ENCODE data around the gene RFX3. TPM values are rescaled to one million over a fixed set of nuclear protein-coding genes. Genes with fewer than 3 reads are reported as not detected.

Gene RFX3
- total RNA-seq, 1 donor from 2014 or later: 12.1 TPM

DNA sequence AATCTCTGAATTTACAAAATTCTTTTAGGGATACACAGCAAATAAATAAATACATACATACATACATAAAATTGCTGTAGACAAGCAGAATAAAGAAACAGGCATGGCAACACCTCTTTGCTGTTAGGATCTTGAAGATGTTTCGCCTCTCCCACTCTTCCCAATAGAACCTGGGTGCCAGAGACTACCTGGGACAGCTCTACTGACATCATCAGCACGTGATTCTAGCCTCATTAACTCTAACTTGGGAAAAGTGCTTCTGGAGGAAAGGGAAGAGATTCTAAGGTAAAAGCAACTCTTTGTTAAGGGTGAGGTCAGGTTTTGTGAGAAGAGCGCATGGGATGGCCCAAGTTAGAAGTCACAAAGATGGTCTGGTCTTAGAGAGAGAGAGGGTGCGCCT is 339.1 kb downstream of the RFX3 start:
- Histone ChIP-seq H3K4me3 (ENCODE audit: insufficient read depth, low read depth, low read length) (no peak overlapping the region), H3K36me3 (ENCODE audit: insufficient read depth, low read length) (no peaks in the 10 kb centered on the region), H3K4me1 (ENCODE audit: insufficient read depth, low read length) (no peaks in the 10 kb centered on the region), H3K27ac (ENCODE audit: low read depth, low read length) (no peak overlapping the region), H4K20me1 (ENCODE audit: insufficient read depth, low read length) (no peaks in the 10 kb centered on the region), H3K9me3 (ENCODE audit: insufficient read depth, low read depth, low read length) (no peaks in the 10 kb centered on the region), H3K27me3 (ENCODE audit: insufficient read depth, low read length) (peaks cover 12% of the 10 kb centered on the region), H3K4me2 (ENCODE audit: low read length) (no peak overlapping the region), H2AFZ (ENCODE audit: low read depth, low read length) (no peak overlapping the region), H3K9ac (ENCODE audit: low read length) (no peak overlapping the region), H3K79me2 (ENCODE audit: insufficient read depth, low read length) (no peaks in the 10 kb centered on the region)
- H3K36me3 Mint-ChIP-seq (ENCODE audit: low read depth, unreplicated experiment): no peaks in the 10 kb centered on the region
- TF ChIP-seq EZH2 (IDR thresholded peaks at IDR 0.05; ENCODE audit: insufficient read depth, low read length): no peak
- TF ChIP-seq, protein P1, sequence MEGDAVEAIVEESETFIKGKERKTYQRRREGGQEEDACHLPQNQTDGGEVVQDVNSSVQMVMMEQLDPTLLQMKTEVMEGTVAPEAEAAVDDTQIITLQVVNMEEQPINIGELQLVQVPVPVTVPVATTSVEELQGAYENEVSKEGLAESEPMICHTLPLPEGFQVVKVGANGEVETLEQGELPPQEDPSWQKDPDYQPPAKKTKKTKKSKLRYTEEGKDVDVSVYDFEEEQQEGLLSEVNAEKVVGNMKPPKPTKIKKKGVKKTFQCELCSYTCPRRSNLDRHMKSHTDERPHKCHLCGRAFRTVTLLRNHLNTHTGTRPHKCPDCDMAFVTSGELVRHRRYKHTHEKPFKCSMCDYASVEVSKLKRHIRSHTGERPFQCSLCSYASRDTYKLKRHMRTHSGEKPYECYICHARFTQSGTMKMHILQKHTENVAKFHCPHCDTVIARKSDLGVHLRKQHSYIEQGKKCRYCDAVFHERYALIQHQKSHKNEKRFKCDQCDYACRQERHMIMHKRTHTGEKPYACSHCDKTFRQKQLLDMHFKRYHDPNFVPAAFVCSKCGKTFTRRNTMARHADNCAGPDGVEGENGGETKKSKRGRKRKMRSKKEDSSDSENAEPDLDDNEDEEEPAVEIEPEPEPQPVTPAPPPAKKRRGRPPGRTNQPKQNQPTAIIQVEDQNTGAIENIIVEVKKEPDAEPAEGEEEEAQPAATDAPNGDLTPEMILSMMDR (IDR thresholded peaks at IDR 0.05; ENCODE audit: insufficient read depth, low read depth, low read length): no peak
- H3K27ac Mint-ChIP-seq (ENCODE audit: unreplicated experiment): no peak overlapping the region
- H3K9me3 Mint-ChIP-seq (ENCODE audit: unreplicated experiment): peaks cover 4% of the 10 kb centered on the region
- DNase-seq (ENCODE audit: low read depth): no peak
- no peaks in the 10 kb centered on the region for H3K4me1 Mint-ChIP-seq (ENCODE audit: low read depth, unreplicated experiment)
- H3K27me3 Mint-ChIP-seq (ENCODE audit: low read depth, unreplicated experiment): peaks cover 29% of the 10 kb centered on the region
- no peak overlapping the region for H3K4me3 Mint-ChIP-seq (ENCODE audit: unreplicated experiment)
- FAIRE-seq: no peak

DNA sequence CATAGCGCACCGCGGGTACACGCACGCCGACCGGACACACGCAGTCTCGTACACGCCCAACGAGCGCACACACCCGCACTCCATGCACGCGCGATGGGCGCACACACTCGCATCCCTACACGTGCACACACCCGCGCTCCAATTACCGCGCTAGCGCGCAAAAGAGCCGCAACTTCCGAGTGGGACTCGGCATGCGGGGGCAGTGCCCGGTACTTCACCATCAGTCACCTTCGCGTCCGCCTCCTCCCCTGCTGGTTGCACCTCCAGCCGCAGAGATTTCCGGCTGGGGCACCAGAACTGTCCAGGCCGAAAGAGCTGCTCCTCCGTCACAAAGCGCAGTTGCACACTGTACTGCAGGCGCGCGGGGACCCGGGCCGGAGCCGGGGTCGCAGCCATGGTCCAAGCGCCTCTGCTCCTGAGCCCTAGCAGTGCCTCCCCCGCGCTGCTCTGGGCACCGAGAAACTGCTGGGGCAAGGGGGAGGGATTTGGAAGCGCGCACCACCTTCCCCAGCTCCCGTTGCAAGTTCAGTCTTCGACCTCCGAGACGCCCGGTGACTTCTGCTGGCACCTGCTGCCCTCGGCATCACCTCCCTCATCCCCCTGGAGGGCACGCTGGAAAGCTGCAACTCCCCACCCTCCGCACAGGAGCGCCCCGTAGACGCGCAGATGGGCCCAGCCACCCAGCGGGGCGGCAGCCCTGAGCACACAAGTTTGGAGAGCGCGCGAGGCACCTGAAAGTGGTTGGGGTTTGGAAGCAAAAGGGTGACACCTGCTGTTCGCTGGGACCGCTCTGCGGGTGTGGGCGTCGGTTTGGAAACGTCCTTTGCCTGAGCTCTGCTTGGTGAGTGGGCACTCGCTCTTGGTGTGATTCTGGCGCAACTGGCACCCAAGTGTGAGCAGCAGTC is 344.5 kb downstream of the RFX3 start:
- Mint-ChIP-seq H3K36me3 (ENCODE audit: low read depth, unreplicated experiment) (no peaks in the 10 kb centered on the region), H3K27ac (ENCODE audit: unreplicated experiment) (no peak overlapping the region), H3K4me1 (ENCODE audit: low read depth, unreplicated experiment) (peaks cover 9% of the 10 kb centered on the region), H3K4me3 (ENCODE audit: unreplicated experiment) (no peak overlapping the region), H3K9me3 (ENCODE audit: unreplicated experiment) (no peaks in the 10 kb centered on the region), H3K27me3 (ENCODE audit: low read depth, unreplicated experiment) (peaks cover 30% of the 10 kb centered on the region)
- Histone ChIP-seq H3K36me3 (ENCODE audit: insufficient read depth, low read length) (no peaks in the 10 kb centered on the region), H3K4me3 (ENCODE audit: insufficient read depth, low read depth, low read length) (peak overlapping the region; percentile 60), H3K9me3 (ENCODE audit: insufficient read depth, low read depth, low read length) (no peaks in the 10 kb centered on the region), H3K27me3 (ENCODE audit: insufficient read depth, low read length) (peaks cover 22% of the 10 kb centered on the region), H4K20me1 (ENCODE audit: insufficient read depth, low read length) (no peaks in the 10 kb centered on the region), H3K79me2 (ENCODE audit: insufficient read depth, low read length) (no peaks in the 10 kb centered on the region), H3K9ac (ENCODE audit: low read length) (no peak overlapping the region), H2AFZ (ENCODE audit: low read depth, low read length) (peak overlapping the region; percentile 78), H3K4me2 (ENCODE audit: low read length) (peak overlapping the region; percentile 84), H3K4me1 (ENCODE audit: insufficient read depth, low read length) (peaks cover 6% of the 10 kb centered on the region), H3K27ac (ENCODE audit: low read depth, low read length) (no peak overlapping the region)
- no peak for FAIRE-seq
- no peak for DNase-seq (ENCODE audit: low read depth)
- TF ChIP-seq, protein P1 (IDR thresholded peaks at IDR 0.05; ENCODE audit: insufficient read depth, low read depth, low read length): no peak
- TF ChIP-seq EZH2 (IDR thresholded peaks at IDR 0.05; ENCODE audit: insufficient read depth, low read length): peak; percentile 29

DNA sequence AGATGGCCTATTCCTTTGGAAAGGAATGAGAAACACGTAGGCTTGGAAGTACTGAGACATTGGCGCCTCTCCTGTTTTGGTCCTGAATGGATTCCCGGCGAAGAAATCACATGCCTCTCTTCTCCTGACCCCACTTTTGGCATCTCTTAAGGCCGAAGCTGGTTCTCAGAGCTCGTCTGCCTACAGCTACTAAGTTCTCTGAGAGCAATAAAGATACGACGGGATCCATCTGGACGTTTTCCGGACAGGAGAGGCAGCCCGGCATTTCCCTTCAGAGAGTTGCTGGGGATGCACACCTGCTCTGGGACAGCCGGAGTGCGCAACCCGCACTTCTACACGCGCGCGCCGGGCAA is 345.1 kb downstream of the RFX3 start:
- Mint-ChIP-seq H3K4me3 (ENCODE audit: unreplicated experiment) (no peak overlapping the region), H3K9me3 (ENCODE audit: unreplicated experiment) (no peaks in the 10 kb centered on the region), H3K4me1 (ENCODE audit: low read depth, unreplicated experiment) (peaks cover 9% of the 10 kb centered on the region), H3K27ac (ENCODE audit: unreplicated experiment) (no peak overlapping the region), H3K27me3 (ENCODE audit: low read depth, unreplicated experiment) (peaks cover 30% of the 10 kb centered on the region), H3K36me3 (ENCODE audit: low read depth, unreplicated experiment) (no peaks in the 10 kb centered on the region)
- Histone ChIP-seq H3K4me1 (ENCODE audit: insufficient read depth, low read length) (peaks cover 6% of the 10 kb centered on the region), H2AFZ (ENCODE audit: low read depth, low read length) (peak overlapping the region; percentile 78), H3K27me3 (ENCODE audit: insufficient read depth, low read length) (peaks cover 22% of the 10 kb centered on the region), H3K4me2 (ENCODE audit: low read length) (peak overlapping the region; percentile 84), H4K20me1 (ENCODE audit: insufficient read depth, low read length) (no peaks in the 10 kb centered on the region), H3K4me3 (ENCODE audit: insufficient read depth, low read depth, low read length) (peak overlapping the region; percentile 60), H3K79me2 (ENCODE audit: insufficient read depth, low read length) (no peaks in the 10 kb centered on the region), H3K27ac (ENCODE audit: low read depth, low read length) (no peak overlapping the region), H3K9me3 (ENCODE audit: insufficient read depth, low read depth, low read length) (no peaks in the 10 kb centered on the region), H3K9ac (ENCODE audit: low read length) (no peak overlapping the region), H3K36me3 (ENCODE audit: insufficient read depth, low read length) (no peaks in the 10 kb centered on the region)
- no peak for FAIRE-seq
- no peak for DNase-seq (ENCODE audit: low read depth)
- TF ChIP-seq EZH2 (IDR thresholded peaks at IDR 0.05; ENCODE audit: insufficient read depth, low read length): no peak
- TF ChIP-seq, protein P1 (IDR thresholded peaks at IDR 0.05; ENCODE audit: insufficient read depth, low read depth, low read length): no peak

Data from astrocyte (in vitro differentiated cells and primary cell).